Adrenal gland (tissue), 12 donors: ENCODE measurements around the gene CHAMP1. TPM values are rescaled to one million over a fixed set of nuclear protein-coding genes. Genes with fewer than 3 reads are reported as not detected.

Source experiments
- DNase-seq, 7 donors: peaks; one replicate each; pipeline ENCODE4 v3.0.0-alpha.2; 2019 to 2020
- H3K27ac ChIP-seq, 5 donors: fragments of 200-600 bp; sonication (generic) in 4 of 5; 1 replicate in 3 of 5; 2 replicates in 2 of 5; pipeline versions ENCODE4 v1.5.1 to v1.8.0; 2016 to 2020; ENCODE audit warnings: mild to moderate bottlenecking in 1 of 5
- H3K27me3 ChIP-seq: fragments of 200-600 bp; 2 replicates; pipeline ENCODE4 v1.8.0; 2021
- H3K36me3 ChIP-seq, 2 donors: fragments of 200-600 bp; replicated peaks in 1 of 2; 1 replicate in 1 of 2; 2 replicates in 1 of 2; pipeline versions ENCODE4 v1.5.1 to v1.8.0; 2018 to 2022
- H3K4me1 ChIP-seq, 2 donors: fragments of 200-600 bp; replicated peaks in 1 of 2; 1 replicate in 1 of 2; 2 replicates in 1 of 2; pipeline versions ENCODE4 v1.5.1 to v1.8.0; 2018 to 2021
- H3K4me3 ChIP-seq, 4 donors: fragments of 200-600 bp; sonication (generic) in 3 of 4; one replicate each; pipeline ENCODE4 v1.5.1; 2016 to 2018
- H3K9me3 ChIP-seq, 3 donors: fragments of 200-600 bp; sonication (generic) in 1 of 3; replicated peaks in 1 of 3; 1 replicate in 2 of 3; 2 replicates in 1 of 3; pipeline versions ENCODE4 v1.5.1 to v1.8.0; 2016 to 2021
- POLR2A ChIP-seq, 2 donors: fragments of 450-650 bp; IDR thresholded peaks; one replicate each; pipeline ENCODE4 v1.6.1; 2017; ENCODE audit warnings: antibody characterized with exemption in 2 of 2, mild to moderate bottlenecking in 2 of 2, moderate library complexity in 1 of 2
- WGBS, 4 donors: extraction: QIAGEN DNeasy Blood & Tissue Kit in 2 of 4; methylation state at CpG; one replicate each; pipeline versions ENCODE4 v1.1.5 to v1.1.7; 2013 to 2017; 5-methylcytosine and 5-hydroxymethylcytosine counted together
- intact Hi-C, 2 donors: fragments of 100-400 bp; cut with DNase I; formaldehyde crosslinking; loops; one replicate each; pipeline versions ENCODE4 v1.14.1 to v1.15.0; 2022 to 2023
- polyA plus RNA-seq, 3 donors: library from polyadenylated mRNA; stranded (reverse); fragments of 200-250 nt in 2 of 3; fragments of 350-450 nt in 1 of 3; fragmentation: Illumina TruSeq in 1 of 3; extraction: RNeasy Lipid Tissue Mini Kit (QIAGEN cat#74804) in 1 of 3; gene quantifications; one replicate each; pipeline ENCODE4 v1.2.3, GENCODE V29; 2013 to 2014
- total RNA-seq, 9 donors: library from RNA; depleted of rRNA in 4 of 9; stranded (reverse); fragments of >200 nt in 4 of 9; fragments of 120-200 nt in 1 of 9; fragmentation: NEBNext Ultra II Directional in 1 of 9; extraction: Animal tissue kit (Norgen Biotek cat#: 25700) in 1 of 9; gene quantifications; one replicate each; pipeline versions ENCODE4 v1.1.0 to v1.2.4, GENCODE V29; 2013 to 2023
- TF ChIP-seq, protein P1 (sequence below), 6 experiments: fragments of 450-650 bp in 4 of 6; fragments of 200-600 bp in 2 of 6; sonication (generic) in 1 of 6; IDR thresholded peaks; 1 replicate in 5 of 6; 2 replicates in 1 of 6; pipeline versions ENCODE4 v1.5.1 to v1.8.0; 2016 to 2021; ENCODE audit warnings: antibody characterized with exemption in 6 of 6, mild to moderate bottlenecking in 2 of 6, moderate library complexity in 1 of 6
- donor health status: healthy with polysubstance abuse.
- donor health status: Bipolar disorder and iron deficiency.
- donor health status: DM: yes; HTN: yes; CAD: no.
- donor health status: DM: no; HTN: no; CAD: no.
- donor health status: DM: no; HTN: no; CAD: no.
- donor health status: DM: yes; HTN: yes; CAD: no.

The CHAMP1 gene
- total and polyA plus RNA-seq, 12 donors: 3.8 to 23.9 (median 19.4) TPM

DNA sequence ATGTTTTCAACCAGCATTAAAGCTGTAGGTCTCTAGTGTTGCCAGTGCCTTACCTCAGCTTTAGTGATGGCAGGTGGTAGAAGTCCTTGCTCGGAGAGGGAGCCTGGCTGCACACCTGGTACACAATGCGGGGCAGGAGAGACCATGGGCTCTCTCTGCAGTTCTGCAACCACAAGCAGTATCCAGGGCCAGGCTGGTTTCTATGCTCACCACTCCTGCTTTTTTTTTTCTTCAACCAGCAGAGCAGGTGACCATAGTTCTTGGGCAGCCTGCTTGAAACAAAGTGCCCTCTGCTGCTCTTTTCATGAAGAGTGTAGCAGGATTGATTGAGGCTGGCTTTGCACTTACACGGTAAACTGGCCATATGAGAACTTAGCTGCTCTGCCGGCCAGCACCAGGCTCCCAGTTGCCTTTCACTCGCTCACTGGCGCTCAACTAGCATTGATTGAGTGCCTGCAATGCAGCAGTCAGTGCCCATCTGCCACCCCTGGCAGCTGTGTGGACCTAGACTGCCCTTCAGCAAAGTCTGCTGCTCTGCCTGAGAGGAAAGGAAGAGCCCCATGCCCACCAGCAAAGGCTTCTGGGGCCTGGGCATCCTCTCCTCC, 4.4 kb upstream of the CHAMP1 start:
- 80 to 90% (median 88%) methylated on average over 6 of the region's 6 CpGs for WGBS, 4 donors
- DNase-seq: no peak
- intact Hi-C loops: no loop called here

DNA sequence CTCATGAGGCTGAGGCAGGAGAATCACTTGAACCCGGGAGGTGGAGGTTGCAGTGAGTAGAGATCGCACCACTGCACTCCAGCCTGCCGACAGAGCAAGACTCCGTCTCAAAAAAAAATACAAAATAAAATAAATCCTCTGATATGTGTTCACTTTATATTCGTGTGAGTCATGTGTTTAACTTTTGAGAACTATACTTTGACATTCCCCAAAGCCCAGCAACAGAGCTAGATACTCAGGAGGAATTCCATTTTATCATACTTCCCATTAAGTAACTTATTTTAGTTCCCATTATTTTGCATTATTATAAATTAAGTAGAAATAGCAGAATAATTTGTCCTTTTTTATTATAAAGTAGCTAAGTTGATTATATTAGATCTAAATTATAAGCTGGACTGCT, 3.3 kb upstream of the CHAMP1 start:
- Histone ChIP-seq H3K9me3 (no peaks in the 10 kb centered on the region), H3K27me3 (no peaks in the 10 kb centered on the region), H3K4me1 (peaks cover 13 to 19% of the 10 kb centered on the region in 2 donors), H3K4me3 (no peak overlapping the region), H3K36me3 (peaks cover 0 to 13% of the 10 kb centered on the region in 2 donors), H3K27ac (no peak overlapping the region)
- DNase-seq: no peak
- 75 to 83% (median 79%) methylated on average over 5 of the region's 5 CpGs for WGBS, 4 donors
- no peak for TF ChIP-seq POLR2A (IDR thresholded peaks at IDR 0.05)
- TF ChIP-seq, protein P1, sequence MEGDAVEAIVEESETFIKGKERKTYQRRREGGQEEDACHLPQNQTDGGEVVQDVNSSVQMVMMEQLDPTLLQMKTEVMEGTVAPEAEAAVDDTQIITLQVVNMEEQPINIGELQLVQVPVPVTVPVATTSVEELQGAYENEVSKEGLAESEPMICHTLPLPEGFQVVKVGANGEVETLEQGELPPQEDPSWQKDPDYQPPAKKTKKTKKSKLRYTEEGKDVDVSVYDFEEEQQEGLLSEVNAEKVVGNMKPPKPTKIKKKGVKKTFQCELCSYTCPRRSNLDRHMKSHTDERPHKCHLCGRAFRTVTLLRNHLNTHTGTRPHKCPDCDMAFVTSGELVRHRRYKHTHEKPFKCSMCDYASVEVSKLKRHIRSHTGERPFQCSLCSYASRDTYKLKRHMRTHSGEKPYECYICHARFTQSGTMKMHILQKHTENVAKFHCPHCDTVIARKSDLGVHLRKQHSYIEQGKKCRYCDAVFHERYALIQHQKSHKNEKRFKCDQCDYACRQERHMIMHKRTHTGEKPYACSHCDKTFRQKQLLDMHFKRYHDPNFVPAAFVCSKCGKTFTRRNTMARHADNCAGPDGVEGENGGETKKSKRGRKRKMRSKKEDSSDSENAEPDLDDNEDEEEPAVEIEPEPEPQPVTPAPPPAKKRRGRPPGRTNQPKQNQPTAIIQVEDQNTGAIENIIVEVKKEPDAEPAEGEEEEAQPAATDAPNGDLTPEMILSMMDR (IDR thresholded peaks at IDR 0.05): no peak
- intact Hi-C loops: no loop called here

More for the DNA sequence above, 4.4 kb upstream of the CHAMP1 start:
- Histone ChIP-seq H3K9me3 (no peaks in the 10 kb centered on the region), H3K4me1 (peaks cover 2 to 9% of the 10 kb centered on the region in 2 donors), H3K27ac (no peak overlapping the region), H3K4me3 (no peak overlapping the region), H3K36me3 (peaks cover 0 to 16% of the 10 kb centered on the region in 2 donors), H3K27me3 (no peaks in the 10 kb centered on the region)
- TF ChIP-seq, protein P1 (IDR thresholded peaks at IDR 0.05): no peak
- TF ChIP-seq POLR2A (IDR thresholded peaks at IDR 0.05): no peak

DNA sequence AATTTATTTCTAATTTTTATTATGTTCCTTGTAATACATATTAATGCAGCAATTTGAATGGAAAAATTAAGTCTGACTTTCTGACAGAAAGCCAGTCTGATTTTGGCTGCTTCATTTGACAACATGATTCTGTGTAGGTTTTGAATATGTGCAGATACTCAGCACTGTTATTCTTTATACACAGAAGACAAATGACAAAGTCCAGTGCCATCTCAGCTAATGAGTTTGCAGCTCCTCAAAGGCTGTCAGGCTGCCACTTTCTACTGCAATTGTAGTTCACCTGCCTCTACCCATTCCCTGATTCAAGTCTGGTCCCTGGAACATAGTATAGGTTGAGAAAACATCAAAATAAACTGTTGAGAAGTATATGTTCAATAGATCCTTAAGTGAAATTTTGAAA, 2.9 kb upstream of the CHAMP1 start:
- no peak for DNase-seq
- H3K9me3 ChIP-seq: no peaks in the 10 kb centered on the region
- no peaks in the 10 kb centered on the region for H3K27me3 ChIP-seq
- H3K27ac ChIP-seq: no peak overlapping the region
- no peak overlapping the region for H3K4me3 ChIP-seq
- TF ChIP-seq, protein P1 (IDR thresholded peaks at IDR 0.05): no peak
- no peak for TF ChIP-seq POLR2A (IDR thresholded peaks at IDR 0.05)
- peaks cover 15 to 24% of the 10 kb centered on the region in 2 donors for H3K4me1 ChIP-seq
- intact Hi-C loops: no loop called here
- H3K36me3 ChIP-seq: peaks cover 0 to 10% of the 10 kb centered on the region in 2 donors

DNA sequence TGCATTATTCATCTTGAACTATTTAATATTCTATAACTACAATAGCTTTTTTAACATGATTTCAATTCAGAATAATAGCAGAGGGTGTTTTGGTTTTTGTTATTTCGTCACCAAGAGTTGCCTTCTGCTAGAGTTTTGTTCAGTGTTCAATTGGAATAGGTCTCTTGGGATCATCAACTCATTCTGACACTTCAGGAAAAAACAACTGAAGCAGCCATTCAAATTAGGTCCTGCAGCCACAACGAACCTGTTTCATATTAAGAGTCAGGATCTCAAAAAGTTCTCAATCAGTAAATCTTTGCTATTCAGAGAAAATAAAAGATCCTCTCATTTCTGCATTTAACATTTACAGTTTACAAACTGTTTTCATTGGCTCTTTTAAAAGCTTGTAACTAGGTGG, 2.4 kb upstream of the CHAMP1 start:
- peaks cover 15 to 26% of the 10 kb centered on the region in 2 donors for H3K4me1 ChIP-seq
- H3K9me3 ChIP-seq: no peaks in the 10 kb centered on the region
- TF ChIP-seq, protein P1 (IDR thresholded peaks at IDR 0.05): no peak
- no peak for TF ChIP-seq POLR2A (IDR thresholded peaks at IDR 0.05)
- no peak for DNase-seq
- H3K27ac ChIP-seq: no peak overlapping the region
- intact Hi-C loops: no loop called here
- H3K4me3 ChIP-seq: no peak overlapping the region
- WGBS, 4 donors: 38 to 64% (median 51%) methylated on average over 2 of the region's 2 CpGs
- H3K27me3 ChIP-seq: no peaks in the 10 kb centered on the region
- H3K36me3 ChIP-seq: peaks cover 0 to 4% of the 10 kb centered on the region in 2 donors
